ENCODE results near the gene ANKFY1. TPM values are rescaled to one million over a fixed set of nuclear protein-coding genes. Genes with fewer than 3 reads are reported as not detected.

Gene ANKFY1
- total RNA-seq, 1 donor from 2014 or later, result 80.5 TPM

- no peak overlapping the region for H3K27ac Mint-ChIP-seq (ENCODE audit: unreplicated experiment)
- no peak for DNase-seq
These were observed 84.7 kb downstream of the ANKFY1 start for GRCh38 chr17:4179071-4179470.

GRCh38 chr17:4178651-4179050 is 85.1 kb downstream of the ANKFY1 start:
- H3K36me3 Mint-ChIP-seq (ENCODE audit: unreplicated experiment), result no peaks in the 10 kb centered on the region
- peaks cover 2% of the 10 kb centered on the region for H3K27me3 Mint-ChIP-seq (ENCODE audit: unreplicated experiment)
- no peaks in the 10 kb centered on the region for H3K9me3 Mint-ChIP-seq (ENCODE audit: unreplicated experiment)

More at GRCh38 chr17:4179071-4179470, 84.7 kb downstream of the ANKFY1 start:
- no peak for TF ChIP-seq CTCF (IDR thresholded peaks at IDR 0.05; ENCODE audit: partially characterized antibody, unreplicated experiment)
- no peaks in the 10 kb centered on the region for H3K9me3 Mint-ChIP-seq (ENCODE audit: unreplicated experiment)
- no peaks in the 10 kb centered on the region for H3K36me3 Mint-ChIP-seq (ENCODE audit: unreplicated experiment)
- no peaks in the 10 kb centered on the region for H3K4me1 Mint-ChIP-seq (ENCODE audit: low read depth, unreplicated experiment)
- H3K4me3 Mint-ChIP-seq (ENCODE audit: unreplicated experiment), result no peak overlapping the region
- H3K27me3 Mint-ChIP-seq (ENCODE audit: unreplicated experiment), result peaks cover 2% of the 10 kb centered on the region

GRCh38 chr17:4177806-4178205 is 86.0 kb downstream of the ANKFY1 start:
- TF ChIP-seq CTCF (IDR thresholded peaks at IDR 0.05; ENCODE audit: partially characterized antibody, unreplicated experiment), result no peak
- Mint-ChIP-seq H3K4me3 (ENCODE audit: unreplicated experiment) (no peak overlapping the region), H3K27ac (ENCODE audit: unreplicated experiment) (no peak overlapping the region), H3K36me3 (ENCODE audit: unreplicated experiment) (no peaks in the 10 kb centered on the region), H3K4me1 (ENCODE audit: low read depth, unreplicated experiment) (no peaks in the 10 kb centered on the region), H3K27me3 (ENCODE audit: unreplicated experiment) (peaks cover 2% of the 10 kb centered on the region), H3K9me3 (ENCODE audit: unreplicated experiment) (no peaks in the 10 kb centered on the region)
- no peak for DNase-seq

More at GRCh38 chr17:4178651-4179050, 85.1 kb downstream of the ANKFY1 start:
- no peak overlapping the region for H3K27ac Mint-ChIP-seq (ENCODE audit: unreplicated experiment)
- no peak overlapping the region for H3K4me3 Mint-ChIP-seq (ENCODE audit: unreplicated experiment)
- TF ChIP-seq CTCF (IDR thresholded peaks at IDR 0.05; ENCODE audit: partially characterized antibody, unreplicated experiment), result no peak
- no peaks in the 10 kb centered on the region for H3K4me1 Mint-ChIP-seq (ENCODE audit: low read depth, unreplicated experiment)
- DNase-seq, result no peak

- H3K27ac Mint-ChIP-seq (ENCODE audit: unreplicated experiment), result no peak overlapping the region
- H3K27me3 Mint-ChIP-seq (ENCODE audit: unreplicated experiment), result peaks cover 2% of the 10 kb centered on the region
- no peaks in the 10 kb centered on the region for H3K9me3 Mint-ChIP-seq (ENCODE audit: unreplicated experiment)
- H3K4me3 Mint-ChIP-seq (ENCODE audit: unreplicated experiment), result no peak overlapping the region
- H3K36me3 Mint-ChIP-seq (ENCODE audit: unreplicated experiment), result no peaks in the 10 kb centered on the region
- no peaks in the 10 kb centered on the region for H3K4me1 Mint-ChIP-seq (ENCODE audit: low read depth, unreplicated experiment)
- DNase-seq, result no peak
- TF ChIP-seq CTCF (IDR thresholded peaks at IDR 0.05; ENCODE audit: partially characterized antibody, unreplicated experiment), result no peak
These were observed 86.8 kb downstream of the ANKFY1 start for GRCh38 chr17:4176808-4177472.

GRCh38 chr17:4175921-4176807 is 87.6 kb downstream of the ANKFY1 start:
- no peak overlapping the region for H3K27ac Mint-ChIP-seq (ENCODE audit: unreplicated experiment)
- H3K9me3 Mint-ChIP-seq (ENCODE audit: unreplicated experiment), result no peaks in the 10 kb centered on the region
- no peak for TF ChIP-seq CTCF (IDR thresholded peaks at IDR 0.05; ENCODE audit: partially characterized antibody, unreplicated experiment)
- DNase-seq, result no peak
- H3K4me3 Mint-ChIP-seq (ENCODE audit: unreplicated experiment), result peak overlapping the region; percentile 26
- H3K27me3 Mint-ChIP-seq (ENCODE audit: unreplicated experiment), result peaks cover 2% of the 10 kb centered on the region
- no peaks in the 10 kb centered on the region for H3K4me1 Mint-ChIP-seq (ENCODE audit: low read depth, unreplicated experiment)
- no peaks in the 10 kb centered on the region for H3K36me3 Mint-ChIP-seq (ENCODE audit: unreplicated experiment)

All from glutamatergic neuron (in vitro differentiated cells).